Eye (tissue), 1 donor: ENCODE results near the gene FOXP1.
A peak's percentile ranks its signal among the peaks of the same experiment; 100 is the strongest.

ENCODE experiments used
- DNase-seq: peaks from one replicate; pipeline ENCODE4 v3.0.0-alpha.2; 2015

FOXP1 gene

GRCh38 chr3:71478568-71478967, 105.0 kb downstream of the FOXP1 start:
- DNase-seq: no peak

- no peak for DNase-seq
Observed at GRCh38 chr3:71476950-71477349, 106.6 kb downstream of the FOXP1 start.

DNA sequence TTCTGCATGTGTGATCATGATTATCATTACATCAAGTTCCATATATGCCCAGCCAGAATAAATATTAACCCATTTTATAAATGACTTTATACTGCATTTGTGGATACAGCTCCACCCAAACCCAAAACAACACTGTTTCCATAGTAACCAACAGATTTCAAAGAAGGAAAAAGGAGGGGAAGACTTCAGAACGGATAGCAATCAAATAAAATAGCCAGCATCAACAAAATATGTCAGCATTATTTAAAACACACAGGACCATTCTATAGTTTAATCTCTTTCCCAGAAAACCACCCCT, 114.4 kb downstream of the FOXP1 start:
- DNase-seq: no peak

DNA sequence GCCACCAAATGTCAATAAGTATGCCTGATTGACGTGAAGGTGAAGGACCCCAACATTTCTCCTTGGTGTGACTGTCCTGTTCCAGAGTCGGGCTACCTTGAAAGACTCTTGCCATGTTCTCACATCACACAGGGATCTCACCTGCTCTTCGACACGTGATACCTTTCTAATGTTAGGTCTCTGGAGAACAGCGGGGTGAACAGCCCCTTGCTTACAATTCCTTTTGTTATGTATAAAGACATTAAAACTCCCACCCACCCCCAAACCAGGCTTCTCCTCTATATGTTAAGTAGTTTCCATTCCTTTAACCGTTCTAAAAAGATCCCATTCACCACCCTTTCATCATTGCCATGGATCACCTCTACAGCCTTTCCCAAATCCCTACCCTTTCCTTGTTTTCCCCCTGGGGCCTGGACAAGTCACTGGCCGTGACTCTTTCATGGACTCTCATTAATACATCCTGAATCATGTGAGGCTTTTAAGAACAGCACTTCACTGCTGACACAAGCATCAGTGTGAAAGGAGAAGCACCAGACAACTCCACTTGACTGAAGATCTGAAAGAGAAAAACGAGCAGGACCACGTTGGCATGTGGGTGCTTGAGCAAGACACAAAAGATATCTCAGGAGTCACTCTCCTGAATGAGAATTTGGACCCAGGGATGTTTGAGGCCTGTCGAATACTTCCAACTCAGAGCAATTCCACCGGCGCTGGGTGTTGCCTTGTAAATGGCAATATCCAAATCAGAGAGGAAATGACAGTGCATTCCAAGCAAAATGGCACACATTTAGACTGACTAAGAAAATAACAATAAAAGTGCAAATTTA, 115.0 kb downstream of the FOXP1 start:
- DNase-seq: no peak

DNA sequence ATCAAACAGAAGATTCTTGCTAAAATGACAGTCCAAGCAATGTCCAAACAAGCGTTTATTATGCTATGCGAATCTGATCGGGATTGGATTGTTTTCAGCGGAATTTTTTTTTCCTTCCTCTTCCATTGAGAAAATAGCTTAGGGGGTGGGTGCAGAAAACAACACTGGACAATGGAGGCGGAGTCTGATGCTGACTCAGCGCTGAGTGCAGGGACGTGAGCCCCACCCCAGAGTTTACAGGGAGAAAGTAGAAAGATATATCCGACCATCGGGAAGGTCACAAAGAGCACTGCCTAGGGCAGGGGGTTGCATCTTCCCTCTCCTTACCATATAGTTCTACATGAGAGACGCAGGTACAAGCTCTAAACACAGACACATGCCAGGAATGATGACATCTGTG, 117.0 kb downstream of the FOXP1 start:
- no peak for DNase-seq

GRCh38 chr3:71465371-71466036, 118.0 kb downstream of the FOXP1 start:
- DNase-seq: no peak

DNA sequence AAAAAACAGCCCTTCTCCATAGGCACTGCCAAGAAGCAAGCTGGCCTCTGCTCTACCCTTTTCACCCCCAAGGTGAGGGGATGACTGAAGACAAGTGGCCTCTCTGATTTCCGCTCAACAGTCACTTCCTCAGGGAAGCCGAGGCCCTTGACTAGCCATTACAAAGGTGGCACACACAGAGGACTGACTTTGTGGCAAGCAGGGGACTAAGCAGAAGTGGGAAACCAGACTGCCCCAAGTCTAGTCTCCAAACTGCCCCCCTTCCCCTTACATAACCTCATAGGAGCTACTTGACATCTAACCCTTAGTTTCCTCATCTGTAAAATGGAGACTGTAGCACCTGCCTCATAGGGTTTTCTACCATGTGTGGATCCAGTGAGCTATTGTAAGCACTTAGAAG, 118.9 kb downstream of the FOXP1 start:
- no peak for DNase-seq

- DNase-seq: no peak
Observed at GRCh38 chr3:71463617-71464016, 119.9 kb downstream of the FOXP1 start.

DNA sequence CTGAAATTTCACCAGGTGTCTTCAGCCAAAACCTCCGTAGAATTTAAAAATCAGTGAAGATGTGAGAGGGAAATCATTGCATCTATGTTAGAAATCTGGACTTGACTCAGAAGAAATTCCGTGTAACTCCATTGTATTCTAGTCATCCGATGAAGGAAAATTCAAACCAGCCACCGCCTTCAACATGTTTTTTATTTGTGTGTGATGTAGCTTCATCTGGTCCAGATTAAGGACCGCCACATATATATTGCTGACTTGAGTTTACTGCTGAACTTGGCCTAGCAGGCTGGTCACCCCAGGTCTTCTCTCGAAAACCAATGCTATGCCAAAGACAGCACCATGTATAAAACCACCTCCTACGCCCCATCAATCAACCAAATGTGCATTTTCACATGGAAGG, 120.9 kb downstream of the FOXP1 start:
- peak; percentile 38 for DNase-seq

GRCh38 chr3:71461749-71462483, 121.6 kb downstream of the FOXP1 start:
- DNase-seq: no peak

GRCh38 chr3:71461114-71461513, 122.4 kb downstream of the FOXP1 start:
- DNase-seq: no peak

- no peak for DNase-seq
Observed at GRCh38 chr3:71458895-71459294, 124.6 kb downstream of the FOXP1 start.

DNA sequence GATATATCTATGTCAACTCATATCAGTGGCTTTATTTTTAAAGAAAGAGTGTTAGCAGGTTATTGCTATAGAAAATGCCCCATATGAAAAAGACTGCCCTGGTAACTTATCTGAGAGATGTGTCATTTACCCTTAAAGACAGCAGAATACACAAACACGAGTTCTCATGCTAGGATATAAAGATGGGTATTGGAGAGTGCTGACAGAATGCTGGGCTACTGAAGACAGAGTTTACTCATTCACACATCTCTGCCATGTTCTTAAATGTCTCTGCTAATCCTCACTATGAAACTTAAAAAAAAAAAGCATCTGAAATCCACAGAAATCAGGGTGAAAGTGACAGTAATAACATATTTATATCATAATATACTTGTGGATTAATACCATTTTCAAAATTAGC, 126.7 kb downstream of the FOXP1 start:
- DNase-seq: no peak

DNA sequence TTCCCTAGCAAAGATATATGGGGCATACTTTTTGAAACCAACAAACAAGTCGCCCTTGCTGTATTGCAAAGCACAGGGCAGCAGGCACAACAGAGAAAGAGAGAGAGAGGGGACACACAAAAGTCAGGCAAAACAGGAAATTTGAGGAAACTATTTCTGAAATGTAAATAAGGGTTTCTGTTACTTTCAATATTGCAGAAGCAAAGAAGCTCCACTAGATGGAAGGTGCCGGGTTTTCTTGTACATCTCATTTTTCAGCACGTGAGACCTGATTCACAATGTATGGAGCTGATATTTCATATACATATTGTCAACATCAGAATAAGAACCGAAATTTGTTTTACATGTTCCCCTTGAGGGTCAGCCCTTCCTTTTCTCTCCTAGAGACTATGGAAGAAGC, 127.4 kb downstream of the FOXP1 start:
- DNase-seq: no peak

DNA sequence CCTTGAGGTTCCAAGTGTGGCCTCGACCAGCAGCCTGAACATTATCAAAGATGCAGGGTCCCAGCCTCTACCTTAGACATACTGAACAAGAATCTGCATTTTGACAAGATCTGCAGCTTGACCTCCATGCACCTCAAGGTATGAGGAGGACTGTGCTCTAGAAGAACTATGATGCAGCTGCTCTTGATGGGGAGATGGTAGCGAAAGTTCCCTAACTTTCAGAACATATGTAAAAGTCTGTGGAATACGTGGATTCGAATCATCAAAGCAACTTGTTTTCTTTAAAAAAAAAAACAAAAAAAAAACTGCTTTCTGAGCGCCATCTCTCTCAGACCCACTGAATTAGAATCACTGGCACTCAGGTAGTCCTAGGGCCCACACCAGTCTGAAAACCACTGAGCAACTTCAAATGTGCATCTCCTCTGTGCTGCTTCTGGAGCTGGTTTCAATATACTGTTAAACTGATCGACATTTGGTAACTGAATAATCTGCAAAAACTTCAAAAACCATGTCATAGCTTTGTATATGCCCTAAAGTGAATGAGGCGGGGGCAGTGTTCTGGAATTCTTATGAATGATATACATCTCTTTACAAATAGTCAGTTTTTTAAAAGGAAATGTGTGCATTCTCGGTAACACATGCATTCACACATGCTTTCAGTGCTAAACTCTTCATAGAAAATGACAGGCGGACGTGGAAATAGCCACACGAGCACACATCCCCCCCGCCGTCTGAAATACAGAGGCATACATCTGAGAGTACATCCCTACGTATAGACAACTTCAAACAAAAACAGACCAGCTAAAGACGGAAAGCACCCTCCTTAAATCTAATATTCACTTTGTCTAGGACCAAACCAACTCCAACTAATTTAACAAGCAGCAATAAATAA, 128.8 kb downstream of the FOXP1 start:
- no peak for DNase-seq

DNA sequence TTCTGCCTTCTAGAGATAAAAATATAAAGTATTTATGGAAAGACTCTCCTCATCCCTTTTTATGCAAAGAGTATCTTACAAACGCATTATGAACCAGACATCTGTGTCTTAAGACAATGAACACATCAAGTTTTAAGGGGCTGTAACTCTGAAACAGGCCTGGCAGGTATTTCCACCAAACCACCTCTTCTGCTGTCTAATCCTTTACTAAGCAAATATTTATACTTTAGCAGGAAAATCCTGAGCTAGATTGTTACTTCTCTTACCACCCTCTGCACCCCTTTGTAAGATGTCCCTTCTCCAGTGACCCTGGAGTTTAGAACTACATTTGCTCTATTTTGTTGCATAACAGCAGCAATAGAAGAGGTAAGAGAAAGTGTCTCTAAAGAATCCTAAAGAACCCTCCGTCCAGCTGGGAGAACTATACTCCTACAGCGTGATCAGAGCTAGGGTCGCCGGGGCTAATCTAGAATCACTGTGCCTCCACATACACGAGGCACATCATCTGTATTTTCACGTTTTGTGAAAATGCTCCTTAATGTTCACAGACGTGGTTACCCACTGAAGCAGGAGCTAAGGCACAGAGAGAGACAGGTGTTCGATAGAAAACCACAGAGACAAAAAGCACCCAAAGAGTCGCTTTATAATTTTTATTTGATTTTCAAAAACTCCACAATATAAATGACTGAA, 129.6 kb downstream of the FOXP1 start:
- no peak for DNase-seq

DNA sequence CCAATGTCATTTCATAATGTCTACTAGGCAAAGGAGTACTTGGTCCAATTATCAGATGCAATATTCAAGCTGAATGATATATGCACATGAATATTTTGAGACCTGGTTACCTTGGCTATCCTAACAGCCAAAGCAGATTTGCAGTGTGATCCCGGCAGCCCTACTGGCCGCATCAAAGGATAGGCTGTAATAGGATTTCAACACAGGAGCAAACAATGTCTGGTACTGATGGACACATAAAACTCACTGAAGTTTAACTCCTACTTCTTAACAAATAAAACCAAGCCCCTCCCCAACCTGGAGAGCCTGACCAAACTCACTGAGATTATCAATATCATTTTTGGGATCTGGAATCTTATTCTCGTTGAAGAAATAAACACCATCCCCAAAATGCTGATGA, 130.2 kb downstream of the FOXP1 start:
- no peak for DNase-seq

DNA sequence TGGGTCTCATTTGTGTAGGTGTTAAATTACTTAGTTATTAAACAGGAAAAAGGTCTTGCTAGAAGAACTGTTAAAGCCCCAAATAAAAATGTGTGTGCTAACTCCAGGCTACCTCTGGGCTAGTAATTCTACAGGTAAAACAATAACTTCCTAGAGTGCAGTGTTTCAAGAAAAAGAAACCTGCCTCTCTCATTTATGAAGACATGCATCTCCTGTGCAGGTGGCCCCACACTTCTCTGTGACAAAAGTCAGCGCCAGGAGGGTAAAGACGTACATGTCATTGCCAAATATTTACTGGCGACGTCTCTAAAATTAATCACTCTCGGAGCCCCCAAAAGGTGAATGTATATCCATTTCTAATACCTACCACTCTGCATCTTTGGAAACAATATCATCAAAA, 131.7 kb downstream of the FOXP1 start:
- no peak for DNase-seq

GRCh38 chr3:71451060-71451459, 132.5 kb downstream of the FOXP1 start:
- DNase-seq: peak; percentile 60

DNA sequence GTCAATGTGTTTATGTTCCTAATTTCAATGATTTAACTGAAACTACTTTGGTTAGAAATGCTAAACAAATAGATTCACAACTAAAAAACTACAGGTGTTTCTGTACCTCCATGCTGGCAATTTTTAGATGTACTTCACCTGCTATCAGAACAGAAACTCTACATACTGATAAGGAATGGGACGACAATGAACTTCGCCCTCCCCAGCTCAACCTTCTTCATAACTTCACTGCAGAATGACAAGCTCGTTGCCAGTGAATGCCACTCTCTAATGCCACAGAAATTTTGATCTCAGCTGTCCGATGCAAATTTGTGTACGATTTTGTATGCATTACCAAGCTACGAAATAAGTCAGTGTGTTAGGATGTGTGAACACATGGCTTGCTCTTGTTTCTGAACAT, 133.4 kb downstream of the FOXP1 start:
- no peak for DNase-seq

DNA sequence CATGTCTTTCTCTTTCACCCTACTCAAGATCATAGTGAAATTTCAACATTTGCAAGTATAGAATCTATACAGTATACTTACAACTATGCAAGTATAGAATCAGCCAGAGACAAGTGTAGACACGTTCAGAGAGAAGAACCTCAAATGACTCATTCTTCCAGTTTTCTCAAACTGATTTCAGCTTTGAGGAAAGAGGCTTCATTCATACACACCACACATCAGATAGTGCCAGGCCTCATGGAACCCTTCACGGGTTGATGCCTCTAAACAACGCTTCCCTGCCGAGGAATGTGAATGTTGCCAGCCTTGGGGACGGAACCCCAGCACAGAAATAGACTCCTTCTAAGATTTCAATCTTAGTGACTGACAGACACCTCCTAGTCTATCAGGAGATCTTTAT, 135.7 kb downstream of the FOXP1 start:
- peak; percentile 57 for DNase-seq

DNA sequence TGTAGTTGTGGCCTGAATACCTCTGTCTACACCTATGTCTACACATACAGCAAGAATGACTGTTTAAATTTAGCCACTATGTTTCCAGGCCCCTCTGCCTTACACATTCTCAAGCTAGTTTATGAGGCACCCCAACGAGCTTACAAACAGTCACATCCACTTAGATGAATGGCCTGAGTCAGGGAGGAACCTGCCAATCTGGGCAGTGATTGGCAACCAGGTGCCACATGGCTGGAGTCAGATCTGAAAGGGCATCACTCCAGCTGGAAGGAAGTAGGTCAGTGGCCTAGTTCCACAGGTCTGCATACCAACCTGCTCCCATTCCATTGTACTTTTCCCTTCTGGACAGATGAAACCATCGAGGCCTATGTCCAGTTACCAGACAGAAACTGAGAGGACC, 136.3 kb downstream of the FOXP1 start:
- no peak for DNase-seq
